Transverse colon (tissue), 4 donors: ENCODE measurements around the gene IL15. TPM values are rescaled to one million over a fixed set of nuclear protein-coding genes. Genes with fewer than 3 reads are reported as not detected.
"Not testable (repeated sequence)": the region's sequence is repeated elsewhere in the genome, so short reads cannot be mapped to it uniquely, and the experiment has no call there.

Experiments
- DNase-seq: peaks from one replicate; pipeline ENCODE4 v3.0.0-alpha.2; 2019
- H3K27ac ChIP-seq, 4 donors: fragments of 200-600 bp; sonication (generic); 2 replicates each; pipeline ENCODE4 v1.5.1; 2016 to 2018; ENCODE audit warnings: inconsistent platforms in 4 of 4
- H3K27me3 ChIP-seq: fragments of 200-600 bp; sonication (generic); 2 replicates; pipeline ENCODE4 v1.5.1; 2017; ENCODE audit warnings: inconsistent platforms
- H3K36me3 ChIP-seq, 4 donors: fragments of 200-600 bp; sonication (generic); 2 replicates each; pipeline ENCODE4 v1.5.1; 2017 to 2019; ENCODE audit warnings: inconsistent platforms in 4 of 4
- H3K4me1 ChIP-seq, 4 donors: fragments of 200-600 bp; sonication (generic); 2 replicates each; pipeline ENCODE4 v1.5.1; 2017 to 2020; ENCODE audit warnings: inconsistent platforms in 4 of 4
- H3K4me3 ChIP-seq, 4 donors: fragments of 200-600 bp; sonication (generic); 1 replicate in 1 of 4; 2 replicates in 3 of 4; pipeline versions ENCODE4 v1.5.1 to v1.6.1; 2017 to 2019; ENCODE audit warnings: inconsistent platforms in 4 of 4
- H3K9me3 ChIP-seq, 2 donors: fragments of 200-600 bp; sonication (generic); 2 replicates each; pipeline ENCODE4 v1.5.1; 2017 to 2019; ENCODE audit warnings: inconsistent platforms in 2 of 2
- EP300 ChIP-seq: sonication (generic); formaldehyde crosslinking; IDR thresholded peaks from one replicate; pipeline ENCODE4 v1.6.1; 2017; ENCODE audit warnings: antibody characterized with exemption, low read depth
- POLR2A ChIP-seq: fragments of 450-650 bp; IDR thresholded peaks from one replicate; pipeline ENCODE4 v1.6.1; 2016; ENCODE audit warnings: antibody characterized with exemption, mild to moderate bottlenecking, moderate library complexity
- POLR2AphosphoS5 ChIP-seq, 3 donors: sonication (generic); formaldehyde crosslinking; IDR thresholded peaks; one replicate each; pipeline ENCODE4 v1.6.1; 2016; ENCODE audit warnings: antibody characterized with exemption in 3 of 3
- WGBS, 2 donors: methylation state at CpG; one replicate each; pipeline ENCODE4 v1.1.5; 2018; ENCODE audit warnings: low coverage in 1 of 2; 5-methylcytosine and 5-hydroxymethylcytosine counted together
- in situ Hi-C, 4 donors: fragments of 200-750 bp; cut with MboI; loops; one replicate each; pipeline versions ENCODE4 v1.15.0 to v1.15.1; 2017; ENCODE audit warnings: low sequenced_read_pairs in 3 of 4, low pct_ligation_motif_present in 1 of 4, low pct_unique_long_range_greater_than_20kb in 1 of 4
- intact Hi-C: fragments of 100-400 bp; cut with DNase I; formaldehyde crosslinking; loops from one replicate; pipeline ENCODE4 v1.15.1; 2023; ENCODE audit warnings: low total_unique reads
- total RNA-seq, 4 donors: library from RNA; depleted of rRNA; stranded (reverse); fragments of >200 nt; gene quantifications; one replicate each; pipeline ENCODE4 v1.1.0, GENCODE V29; 2016
- TF ChIP-seq, protein P1 (sequence below), 5 experiments: fragments of 200-600 bp in 3 of 5; fragments of 450-650 bp in 2 of 5; sonication (generic) in 3 of 5; IDR thresholded peaks; 1 replicate in 2 of 5; 2 replicates in 3 of 5; pipeline ENCODE4 v1.5.1; 2016 to 2017; ENCODE audit warnings: antibody characterized with exemption in 5 of 5, inconsistent platforms in 3 of 5, mild to moderate bottlenecking in 2 of 5, moderate library complexity in 1 of 5

The IL15 gene
- total RNA-seq, 4 donors from 2014 or later, result 0.75 to 14.0 (median 5.2) TPM

DNA sequence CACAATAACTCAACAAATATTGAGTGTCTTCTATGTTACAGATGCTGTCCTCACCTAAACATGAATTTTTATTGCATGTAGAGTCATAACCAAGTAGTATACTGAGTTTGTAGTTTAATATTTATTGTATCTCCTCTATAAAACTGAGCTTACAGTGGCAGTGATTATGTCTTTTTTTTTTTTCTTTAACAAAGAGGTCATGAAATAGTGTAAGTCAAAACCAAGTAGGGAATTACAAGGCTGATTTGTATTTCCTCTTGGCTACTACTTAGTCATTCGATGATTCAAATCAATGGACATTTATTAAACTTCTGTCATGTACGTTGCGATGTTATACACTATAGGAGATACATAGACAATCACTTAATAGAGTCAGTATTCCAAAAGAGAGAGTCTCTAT lies 48.4 kb downstream of the IL15 start:
- Histone ChIP-seq H3K4me3 (no peak overlapping the region), H3K27me3 (no peaks in the 10 kb centered on the region), H3K36me3 (no peaks in the 10 kb centered on the region), H3K9me3 (no peaks in the 10 kb centered on the region), H3K27ac (no peak overlapping the region), H3K4me1 (peaks cover 0 to 19% (median 8%) of the 10 kb centered on the region in 4 donors)
- no peak for DNase-seq
- TF ChIP-seq EP300, result no peak
- TF ChIP-seq POLR2AphosphoS5 (IDR thresholded peaks at IDR 0.05), result no peak
- TF ChIP-seq, protein P1, sequence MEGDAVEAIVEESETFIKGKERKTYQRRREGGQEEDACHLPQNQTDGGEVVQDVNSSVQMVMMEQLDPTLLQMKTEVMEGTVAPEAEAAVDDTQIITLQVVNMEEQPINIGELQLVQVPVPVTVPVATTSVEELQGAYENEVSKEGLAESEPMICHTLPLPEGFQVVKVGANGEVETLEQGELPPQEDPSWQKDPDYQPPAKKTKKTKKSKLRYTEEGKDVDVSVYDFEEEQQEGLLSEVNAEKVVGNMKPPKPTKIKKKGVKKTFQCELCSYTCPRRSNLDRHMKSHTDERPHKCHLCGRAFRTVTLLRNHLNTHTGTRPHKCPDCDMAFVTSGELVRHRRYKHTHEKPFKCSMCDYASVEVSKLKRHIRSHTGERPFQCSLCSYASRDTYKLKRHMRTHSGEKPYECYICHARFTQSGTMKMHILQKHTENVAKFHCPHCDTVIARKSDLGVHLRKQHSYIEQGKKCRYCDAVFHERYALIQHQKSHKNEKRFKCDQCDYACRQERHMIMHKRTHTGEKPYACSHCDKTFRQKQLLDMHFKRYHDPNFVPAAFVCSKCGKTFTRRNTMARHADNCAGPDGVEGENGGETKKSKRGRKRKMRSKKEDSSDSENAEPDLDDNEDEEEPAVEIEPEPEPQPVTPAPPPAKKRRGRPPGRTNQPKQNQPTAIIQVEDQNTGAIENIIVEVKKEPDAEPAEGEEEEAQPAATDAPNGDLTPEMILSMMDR (IDR thresholded peaks at IDR 0.05), result no peak
- TF ChIP-seq POLR2A, result no peak
- intact Hi-C loops, result no loop called here
- WGBS, 2 donors, result 92 to 97% methylated on average over 3 of the region's 3 CpGs
- in situ Hi-C loops, result no loop called here

DNA sequence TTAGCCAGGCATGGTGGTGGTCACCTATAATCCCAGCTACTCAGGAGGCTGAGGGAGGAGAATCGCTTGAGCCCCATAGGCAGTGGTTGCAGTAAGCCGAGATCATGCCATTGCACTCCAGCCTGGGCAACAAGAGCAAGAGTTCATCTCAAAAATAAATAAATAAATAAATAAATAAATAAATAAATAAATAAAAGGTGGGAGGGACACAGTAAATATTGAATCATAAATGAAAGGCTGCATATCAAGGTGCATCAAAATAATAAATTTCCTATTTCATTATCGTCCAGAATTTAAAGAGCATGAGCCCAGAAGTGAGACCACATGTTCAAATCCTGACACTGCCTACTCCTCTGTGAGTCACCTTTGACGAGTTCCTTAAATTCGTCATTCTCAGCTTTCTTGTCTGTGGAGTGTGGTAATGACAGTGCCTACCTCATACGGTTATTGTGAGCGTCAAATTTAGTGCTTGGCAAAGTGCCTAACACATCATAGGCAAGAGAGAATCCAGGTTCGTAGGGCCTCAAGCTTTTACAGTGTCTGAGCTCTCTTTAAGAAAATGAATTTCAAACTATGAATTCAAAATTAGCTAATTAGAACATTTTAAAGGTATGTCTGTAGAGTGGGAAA lies 49.9 kb downstream of the IL15 start:
- Histone ChIP-seq H3K9me3 (no peaks in the 10 kb centered on the region), H3K27ac (no peak overlapping the region), H3K4me1 (peaks cover 0 to 9% (median 0%) of the 10 kb centered on the region in 4 donors), H3K27me3 (no peaks in the 10 kb centered on the region), H3K36me3 (no peaks in the 10 kb centered on the region), H3K4me3 (no peak overlapping the region)
- 63 to 71% methylated on average over 8 of the region's 8 CpGs for WGBS, 2 donors
- intact Hi-C loops, result no loop called here
- in situ Hi-C loops, result no loop called here
- no peak for DNase-seq
- TF ChIP-seq POLR2A, result no peak
- no peak for TF ChIP-seq EP300
- peak in 2 of 3 donors; percentile 37 to 39 for TF ChIP-seq POLR2AphosphoS5 (IDR thresholded peaks at IDR 0.05)

- in situ Hi-C loops, result no loop called here
- Histone ChIP-seq H3K27me3 (no peaks in the 10 kb centered on the region), H3K9me3 (no peaks in the 10 kb centered on the region), H3K4me3 (no peak overlapping the region), H3K4me1 (peaks cover 0 to 9% (median 0%) of the 10 kb centered on the region in 4 donors), H3K27ac (no peak overlapping the region), H3K36me3 (no peaks in the 10 kb centered on the region)
- intact Hi-C loops, result no loop called here
- no peak for DNase-seq
- TF ChIP-seq EP300, result no peak
- TF ChIP-seq POLR2AphosphoS5 (IDR thresholded peaks at IDR 0.05), result no peak
- TF ChIP-seq, protein P1 (IDR thresholded peaks at IDR 0.05), result no peak
- TF ChIP-seq POLR2A, result no peak
These were observed 50.5 kb downstream of the IL15 start for GRCh38 chr4:141686879-141687278.

GRCh38 chr4:141689726-141690296 lies 53.4 kb downstream of the IL15 start:
- intact Hi-C loops, H3K36me3 ChIP-seq, H3K9me3 ChIP-seq, H3K4me1 ChIP-seq, in situ Hi-C loops, H3K27me3 ChIP-seq, H3K27ac ChIP-seq, H3K4me3 ChIP-seq, DNase-seq: not testable (repeated sequence)
- WGBS, 2 donors, result 95% methylated on average over 19 of the region's 29 CpGs; no CpG with 5 or more reads in 1 of the 2 donors

- H3K9me3 ChIP-seq, H3K4me3 ChIP-seq, in situ Hi-C loops, H3K27me3 ChIP-seq, H3K27ac ChIP-seq, H3K4me1 ChIP-seq, DNase-seq, intact Hi-C loops, H3K36me3 ChIP-seq: not testable (repeated sequence)
- 76% methylated on average over 1 of the region's 1 CpG; no CpG with 5 or more reads in 1 of the 2 donors for WGBS, 2 donors
These were observed 54.9 kb downstream of the IL15 start for GRCh38 chr4:141691247-141691646.
